HepG2 (cell line): ENCODE data around the gene KLF16. TPM values are rescaled to one million over a fixed set of nuclear protein-coding genes. Genes with fewer than 3 reads are reported as not detected.

ENCODE experiments used
- AKAP8 ChIP-seq: sonication (generic); formaldehyde crosslinking; IDR thresholded peaks from 2 replicates; pipeline ENCODE4 v1.5.1; 2020; ENCODE audit warnings: mild to moderate bottlenecking, missing genetic modification reagents
- BCL6 ChIP-seq: IDR thresholded peaks from 2 replicates; pipeline ENCODE4 v1.6.1; 2016; ENCODE audit warnings: missing genetic modification reagents, missing compliant biosample characterization
- DRAP1 ChIP-seq: IDR thresholded peaks from 2 replicates; pipeline ENCODE4 v1.6.1; 2016; ENCODE audit warnings: missing genetic modification reagents, missing compliant biosample characterization
- FUBP1 ChIP-seq: sonication (generic); formaldehyde crosslinking; IDR thresholded peaks from 2 replicates; pipeline ENCODE4 v1.5.1; 2020; ENCODE audit warnings: missing genetic modification reagents, mild to moderate bottlenecking, borderline replicate concordance
- KAT8 ChIP-seq: IDR thresholded peaks from 2 replicates; pipeline ENCODE4 v1.6.1; 2016; ENCODE audit warnings: missing genetic modification reagents, missing compliant biosample characterization
- NR2C2 ChIP-seq: sonication (generic); formaldehyde crosslinking; IDR thresholded peaks from 2 replicates; pipeline ENCODE4 v1.4.0; 2020; ENCODE audit warnings: missing genetic modification reagents, mild to moderate bottlenecking, moderate library complexity, borderline replicate concordance
- RERE ChIP-seq: IDR thresholded peaks from 2 replicates; pipeline ENCODE4 v1.6.1; 2016; ENCODE audit warnings: low read depth, missing genetic modification reagents, missing compliant biosample characterization
- ZBTB33 ChIP-seq: sonication (generic); formaldehyde crosslinking; IDR thresholded peaks from 2 replicates; pipeline ENCODE4 v1.4.0; 2020; ENCODE audit warnings: missing genetic modification reagents
- ZMYM2 ChIP-seq: sonication (generic); formaldehyde crosslinking; IDR thresholded peaks from 2 replicates; pipeline ENCODE4 v1.8.0; 2022; ENCODE audit warnings: mild to moderate bottlenecking, missing genetic modification reagents
- ZMYM3 ChIP-seq: sonication (generic); formaldehyde crosslinking; IDR thresholded peaks from 2 replicates; pipeline ENCODE4 v1.5.1; 2020; ENCODE audit warnings: mild to moderate bottlenecking, missing genetic modification reagents
- ZNF225 ChIP-seq: sonication (generic); formaldehyde crosslinking; IDR thresholded peaks from 2 replicates; pipeline ENCODE4 v1.4.0; 2020; ENCODE audit warnings: mild to moderate bottlenecking, missing genetic modification reagents
- ZNF629 ChIP-seq: sonication (generic); formaldehyde crosslinking; conservative IDR thresholded peaks from 2 replicates; pipeline ENCODE4 v1.5.0; 2020; ENCODE audit warnings: missing genetic modification reagents
- ZNF777 ChIP-seq: sonication (generic); formaldehyde crosslinking; IDR thresholded peaks from 2 replicates; pipeline ENCODE4 v1.4.0; 2020; ENCODE audit warnings: missing genetic modification reagents
- polyA plus RNA-seq, 8 experiments: library from polyadenylated mRNA; depleted of rRNA in 3 of 8; stranded (reverse) in 7 of 8; unstranded in 1 of 8; fragments of >200 nt; fragmentation: Illumina TruSeq in 4 of 8; extraction: Trizol in 4 of 8; gene quantifications; 2 replicates each; pipeline versions ENCODE4 v1.2.1 to v1.2.3, GENCODE V29; 2011 to 2016; ENCODE audit warnings: low read depth in 4 of 8, missing spikeins in 1 of 8, mixed read lengths in 1 of 8; ENCODE audit not compliant: insufficient read depth in 1 of 8
- total RNA-seq, 5 experiments: library from RNA; depleted of rRNA; stranded (reverse); fragments of >200 nt; fragmentation: Illumina TruSeq; extraction: Trizol; gene quantifications; 2 replicates each; pipeline ENCODE4 v1.2.3, GENCODE V29; 2016; ENCODE audit warnings: low read depth in 1 of 5
- TF ChIP-seq, protein P1 (sequence below): sonication (generic); formaldehyde crosslinking; IDR thresholded peaks from 2 replicates; pipeline ENCODE4 v1.4.0; 2020; ENCODE audit warnings: missing genetic modification reagents, borderline replicate concordance
- TF ChIP-seq, protein P2 (sequence below): sonication (generic); formaldehyde crosslinking; IDR thresholded peaks from 2 replicates; pipeline ENCODE4 v1.4.0; 2020; ENCODE audit warnings: mild to moderate bottlenecking, missing genetic modification reagents, borderline replicate concordance

KLF16 gene
- total and polyA plus RNA-seq, 2 of the 13 experiments (the other 11 are each of a cell fraction or from before 2014, with no cell fraction given) = 3.5 to 6.7 TPM

- TF ChIP-seq, protein P1, sequence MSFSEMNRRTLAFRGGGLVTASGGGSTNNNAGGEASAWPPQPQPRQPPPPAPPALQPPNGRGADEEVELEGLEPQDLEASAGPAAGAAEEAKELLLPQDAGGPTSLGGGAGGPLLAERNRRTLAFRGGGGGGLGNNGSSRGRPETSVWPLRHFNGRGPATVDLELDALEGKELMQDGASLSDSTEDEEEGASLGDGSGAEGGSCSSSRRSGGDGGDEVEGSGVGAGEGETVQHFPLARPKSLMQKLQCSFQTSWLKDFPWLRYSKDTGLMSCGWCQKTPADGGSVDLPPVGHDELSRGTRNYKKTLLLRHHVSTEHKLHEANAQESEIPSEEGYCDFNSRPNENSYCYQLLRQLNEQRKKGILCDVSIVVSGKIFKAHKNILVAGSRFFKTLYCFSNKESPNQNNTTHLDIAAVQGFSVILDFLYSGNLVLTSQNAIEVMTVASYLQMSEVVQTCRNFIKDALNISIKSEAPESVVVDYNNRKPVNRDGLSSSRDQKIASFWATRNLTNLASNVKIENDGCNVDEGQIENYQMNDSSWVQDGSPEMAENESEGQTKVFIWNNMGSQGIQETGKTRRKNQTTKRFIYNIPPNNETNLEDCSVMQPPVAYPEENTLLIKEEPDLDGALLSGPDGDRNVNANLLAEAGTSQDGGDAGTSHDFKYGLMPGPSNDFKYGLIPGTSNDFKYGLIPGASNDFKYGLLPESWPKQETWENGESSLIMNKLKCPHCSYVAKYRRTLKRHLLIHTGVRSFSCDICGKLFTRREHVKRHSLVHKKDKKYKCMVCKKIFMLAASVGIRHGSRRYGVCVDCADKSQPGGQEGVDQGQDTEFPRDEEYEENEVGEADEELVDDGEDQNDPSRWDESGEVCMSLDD (CRISPR knock-in tag) = 0 out of 2 replicates have a peak, but pooled peaks have one; percentile 12
- TF ChIP-seq, protein P2, sequence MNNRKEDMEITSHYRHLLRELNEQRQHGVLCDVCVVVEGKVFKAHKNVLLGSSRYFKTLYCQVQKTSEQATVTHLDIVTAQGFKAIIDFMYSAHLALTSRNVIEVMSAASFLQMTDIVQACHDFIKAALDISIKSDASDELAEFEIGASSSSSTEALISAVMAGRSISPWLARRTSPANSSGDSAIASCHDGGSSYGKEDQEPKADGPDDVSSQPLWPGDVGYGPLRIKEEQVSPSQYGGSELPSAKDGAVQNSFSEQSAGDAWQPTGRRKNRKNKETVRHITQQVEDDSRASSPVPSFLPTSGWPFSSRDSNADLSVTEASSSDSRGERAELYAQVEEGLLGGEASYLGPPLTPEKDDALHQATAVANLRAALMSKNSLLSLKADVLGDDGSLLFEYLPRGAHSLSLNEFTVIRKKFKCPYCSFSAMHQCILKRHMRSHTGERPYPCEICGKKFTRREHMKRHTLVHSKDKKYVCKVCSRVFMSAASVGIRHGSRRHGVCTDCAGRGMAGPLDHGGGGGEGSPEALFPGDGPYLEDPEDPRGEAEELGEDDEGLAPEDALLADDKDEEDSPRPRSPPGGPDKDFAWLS (CRISPR knock-in tag) = no peak
- TF ChIP-seq KAT8 (CRISPR knock-in tag) = no peak
- no peak for TF ChIP-seq FUBP1 (CRISPR knock-in tag)
- no peak for TF ChIP-seq BCL6 (CRISPR knock-in tag)
- TF ChIP-seq ZBTB33 (CRISPR knock-in tag) = peak; percentile 61; the same call in 1 of the 2 replicates
- no peak for TF ChIP-seq ZNF777 (CRISPR knock-in tag)
- TF ChIP-seq ZMYM3 = peak; percentile 67; the same call in 1 of the 2 replicates
- no peak for TF ChIP-seq RERE (CRISPR knock-in tag)
- TF ChIP-seq ZNF629 = 0 out of 2 replicates have a peak, but pooled peaks have one; percentile 9
- TF ChIP-seq NR2C2 = peak; percentile 9; the same call in 1 of the 2 replicates
- TF ChIP-seq AKAP8 (CRISPR knock-in tag) = peak; percentile 53; the same call in 1 of the 2 replicates
- no peak for TF ChIP-seq DRAP1
- no peak for TF ChIP-seq ZNF225 (CRISPR knock-in tag)
- 0 out of 2 replicates have a peak, but pooled peaks have one; percentile 20 for TF ChIP-seq ZMYM2 (CRISPR knock-in tag)
These were observed 4.0 kb upstream of the KLF16 start (continued) for GRCh38 chr19:1867349-1867724.
